ENCODE results near the gene GALE.
"Not testable (repeated sequence)": the region's sequence is repeated elsewhere in the genome, so short reads cannot be mapped to it uniquely, and the experiment has no call there.

- not testable (repeated sequence) for TF ChIP-seq POLR2AphosphoS5 (IDR thresholded peaks at IDR 0.05); CTCF (IDR thresholded peaks at IDR 0.05 in 8 of 11, conservative IDR thresholded peaks at IDR 0.05 in 3 of 11); POLR2A (IDR thresholded peaks at IDR 0.05)
These were observed 5.8 kb downstream of the GALE start for GRCh38 chr1:23794732-23795182.
